Urothelium cell line (cell line): Measurements from ENCODE around the gene PLEKHB1.

Experiments
- DNase-seq: peaks from one replicate; pipeline ENCODE4 v3.0.0; 2011; ENCODE audit warnings: low spot score, mixed read lengths
- FAIRE-seq: peaks from 2 replicates; lab custom pipeline; 2011; peaks lifted over from hg19 to GRCh38; lab: Jason Lieb, UNC

PLEKHB1 gene

GRCh38 chr11:73647459-73648100, 1.2 kb downstream of the PLEKHB1 start:
- DNase-seq = peak; percentile 82
- no peak for FAIRE-seq

- no peak for FAIRE-seq
- no peak for DNase-seq
These were observed 1.7 kb downstream of the PLEKHB1 start for GRCh38 chr11:73648121-73648520.

- FAIRE-seq = no peak
- DNase-seq = no peak
These were observed 2.2 kb downstream of the PLEKHB1 start for GRCh38 chr11:73648571-73649046.

GRCh38 chr11:73649206-73649605, 2.8 kb downstream of the PLEKHB1 start:
- no peak for FAIRE-seq
- DNase-seq = no peak

- FAIRE-seq = no peak
- DNase-seq = no peak
These were observed 4.0 kb downstream of the PLEKHB1 start for GRCh38 chr11:73650400-73650799.

- DNase-seq = no peak
- no peak for FAIRE-seq
These were observed 4.9 kb downstream of the PLEKHB1 start for GRCh38 chr11:73651252-73651651.

- FAIRE-seq = no peak
These were observed 5.3 kb downstream of the PLEKHB1 start for GRCh38 chr11:73651661-73652045.

GRCh38 chr11:73652046-73652730, 5.8 kb downstream of the PLEKHB1 start:
- peak; percentile 87 for DNase-seq
- peak; percentile 91 for FAIRE-seq

More at GRCh38 chr11:73651661-73652045, 5.3 kb downstream of the PLEKHB1 start:
- peak; percentile 24 for DNase-seq

GRCh38 chr11:73652856-73653559, 6.6 kb downstream of the PLEKHB1 start:
- DNase-seq (peak; percentile 38), FAIRE-seq (no peak)

GRCh38 chr11:73653996-73654395, 7.6 kb downstream of the PLEKHB1 start:
- no peak for FAIRE-seq

GRCh38 chr11:73654482-73655021, 8.2 kb downstream of the PLEKHB1 start:
- DNase-seq = no peak
- FAIRE-seq = no peak

More at GRCh38 chr11:73653996-73654395, 7.6 kb downstream of the PLEKHB1 start:
- DNase-seq = no peak

- FAIRE-seq = no peak
- no peak for DNase-seq
These were observed 9.3 kb downstream of the PLEKHB1 start for GRCh38 chr11:73655686-73656085.

GRCh38 chr11:73656985-73657384, 10.6 kb downstream of the PLEKHB1 start:
- no peak for DNase-seq
- FAIRE-seq = no peak

GRCh38 chr11:73659961-73660360, 13.6 kb downstream of the PLEKHB1 start:
- FAIRE-seq (no peak), DNase-seq (no peak)

- no peak for DNase-seq
- no peak for FAIRE-seq
These were observed 14.2 kb downstream of the PLEKHB1 start for GRCh38 chr11:73660497-73661034.

GRCh38 chr11:73661035-73661628, 14.8 kb downstream of the PLEKHB1 start:
- DNase-seq (peak; percentile 95), FAIRE-seq (no peak)

- DNase-seq = no peak
- FAIRE-seq = no peak
These were observed 16.2 kb downstream of the PLEKHB1 start for GRCh38 chr11:73662445-73663157.

GRCh38 chr11:73663604-73664495, 17.5 kb downstream of the PLEKHB1 start:
- no peak for DNase-seq
- FAIRE-seq = no peak

- no peak for FAIRE-seq
- no peak for DNase-seq
These were observed 18.5 kb downstream of the PLEKHB1 start for GRCh38 chr11:73664877-73665276.
